Endodermal cell (in vitro differentiated cells): Measurements from ENCODE around the gene ANKRD65. TPM values are rescaled to one million over a fixed set of nuclear protein-coding genes. Genes with fewer than 3 reads are reported as not detected.
"Not testable (repeated sequence)": the region's sequence is repeated elsewhere in the genome, so short reads cannot be mapped to it uniquely, and the experiment has no call there.

Source experiments
- DNase-seq: peaks from one replicate; pipeline ENCODE4 v3.0.0-alpha.2; 2017
- H3K27ac ChIP-seq: 2 replicates; pipeline ENCODE4 v1.5.1; 2013; ENCODE audit warnings: mild to moderate bottlenecking, low read depth, low read length, moderate library complexity
- H3K27me3 ChIP-seq: 2 replicates; pipeline ENCODE4 v1.6.1; 2013; ENCODE audit warnings: mild to moderate bottlenecking, low read length, moderate library complexity; ENCODE audit not compliant: insufficient read depth, control insufficient read depth, poor library complexity, severe bottlenecking
- H3K36me3 ChIP-seq: 2 replicates; pipeline ENCODE4 v1.7.0; 2013; ENCODE audit warnings: mild to moderate bottlenecking, low read length, moderate library complexity; ENCODE audit not compliant: control insufficient read depth, insufficient read depth
- H3K4me1 ChIP-seq: one replicate; pipeline ENCODE4 v1.7.0; 2013; ENCODE audit warnings: low read length; ENCODE audit not compliant: control insufficient read depth, insufficient read depth
- H3K4me3 ChIP-seq: 2 replicates; pipeline ENCODE4 v1.5.1; 2013; ENCODE audit warnings: mild to moderate bottlenecking, low read length, moderate library complexity
- H3K9ac ChIP-seq: 2 replicates; pipeline ENCODE4 v1.6.1; 2013; ENCODE audit warnings: mild to moderate bottlenecking, low read length, moderate library complexity; ENCODE audit not compliant: poor library complexity, severe bottlenecking; ENCODE audit errors: extremely low read depth
- H3K9me3 ChIP-seq: 2 replicates; pipeline ENCODE4 v1.6.1; 2013; ENCODE audit warnings: mild to moderate bottlenecking, low read length, moderate library complexity; ENCODE audit not compliant: control insufficient read depth
- H3K27ac Mint-ChIP-seq: 2 replicates; pipeline ENCODE4 v1.8.0; 2020; ENCODE audit warnings: mixed read lengths
- H3K27me3 Mint-ChIP-seq: 2 replicates; pipeline ENCODE4 v1.8.0; 2021; ENCODE audit warnings: mild to moderate bottlenecking, mixed read lengths; ENCODE audit not compliant: insufficient read depth
- H3K36me3 Mint-ChIP-seq: 2 replicates; pipeline ENCODE4 v1.8.0; 2020; ENCODE audit warnings: low read depth, mixed read lengths
- H3K4me1 Mint-ChIP-seq: 2 replicates; pipeline ENCODE4 v1.8.0; 2020; ENCODE audit warnings: mixed read lengths
- H3K4me3 Mint-ChIP-seq: 2 replicates; pipeline ENCODE4 v1.8.0; 2020; ENCODE audit warnings: mild to moderate bottlenecking, moderate library complexity, mixed read lengths
- H3K9me3 Mint-ChIP-seq: 2 replicates; pipeline ENCODE4 v1.8.0; 2020; ENCODE audit warnings: mild to moderate bottlenecking, mixed read lengths
- CTCF ChIP-seq: fragments of 200-600 bp; sonication (generic); conservative IDR thresholded peaks from 2 replicates; pipeline ENCODE4 v1.5.0; 2021; ENCODE audit warnings: antibody characterized with exemption, mild to moderate bottlenecking
- WGBS, 2 experiments: methylation state at CpG; one replicate each; pipeline versions ENCODE4 v1.1.5 to v1.1.7; 2013; ENCODE audit warnings: missing lambda C conversion rate in 2 of 2, mixed read lengths in 1 of 2; ENCODE audit not compliant: insufficient coverage in 1 of 2, insufficient read length in 1 of 2; 5-methylcytosine and 5-hydroxymethylcytosine counted together
- total RNA-seq, 2 donors: library from RNA; stranded (reverse); fragmentation: NEBNext Ultra II Directional in 1 of 2; extraction: Animal tissue kit (Norgen Biotek cat#: 25700) in 1 of 2; gene quantifications; 2 replicates in 1 of 2; 3 replicates in 1 of 2; pipeline ENCODE4 v1.2.1, GENCODE V29; 2021

ANKRD65 gene
- total RNA-seq, 2 donors from 2014 or later, result 1.6 TPM

DNA sequence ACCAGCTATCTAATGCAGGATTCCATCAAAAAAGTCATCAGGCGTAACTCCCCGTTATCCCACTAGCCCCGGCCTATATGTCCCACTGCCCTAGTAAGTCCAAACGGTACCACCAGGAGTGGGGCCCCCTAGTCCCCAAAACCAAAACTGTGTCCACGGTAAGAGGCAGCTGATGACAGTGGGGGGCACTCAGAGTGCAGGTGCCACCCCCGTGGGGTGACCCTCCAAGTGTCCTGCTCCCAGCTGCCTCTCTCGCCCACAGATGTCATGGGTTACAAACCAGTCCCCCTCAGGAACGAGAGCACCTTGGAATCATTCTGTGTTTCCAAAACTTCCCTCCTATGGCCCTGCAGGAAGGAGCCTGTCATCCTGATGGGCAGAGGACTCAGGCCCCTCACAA, 35.1 kb downstream of the ANKRD65 start:
- H3K9me3 Mint-ChIP-seq, result no peaks in the 10 kb centered on the region
- no peaks in the 10 kb centered on the region for H3K4me1 Mint-ChIP-seq
- no peaks in the 10 kb centered on the region for H3K27me3 Mint-ChIP-seq
- no peak for DNase-seq
- peaks cover 58% of the 10 kb centered on the region for H3K36me3 ChIP-seq
- H3K27ac Mint-ChIP-seq, result no peak overlapping the region
- no peaks in the 10 kb centered on the region for H3K4me1 ChIP-seq
- no peaks in the 10 kb centered on the region for H3K27me3 ChIP-seq
- H3K9ac ChIP-seq, result no peak overlapping the region
- TF ChIP-seq CTCF, result no peak
- no peaks in the 10 kb centered on the region for H3K9me3 ChIP-seq
- WGBS, 2 experiments, result 96% methylated on average over 8 of the region's 8 CpGs
- H3K4me3 ChIP-seq, result no peak overlapping the region
- peaks cover 71% of the 10 kb centered on the region for H3K36me3 Mint-ChIP-seq
- no peak overlapping the region for H3K4me3 Mint-ChIP-seq
- no peak overlapping the region for H3K27ac ChIP-seq

GRCh38 chr1:1385339-1385738, 35.7 kb downstream of the ANKRD65 start:
- H3K4me3 Mint-ChIP-seq, H3K27me3 ChIP-seq, H3K27ac ChIP-seq, H3K9ac ChIP-seq, H3K27me3 Mint-ChIP-seq, H3K9me3 Mint-ChIP-seq, H3K4me3 ChIP-seq, DNase-seq, H3K27ac Mint-ChIP-seq, H3K4me1 Mint-ChIP-seq, H3K9me3 ChIP-seq, H3K4me1 ChIP-seq: not testable (repeated sequence)
- H3K36me3 ChIP-seq, result peaks cover 52% of the 10 kb centered on the region
- peaks cover 65% of the 10 kb centered on the region for H3K36me3 Mint-ChIP-seq
- WGBS, 2 experiments, result 90 to 92% methylated on average over 16 to 29 of the region's 29 CpGs

GRCh38 chr1:1381294-1381693, 39.8 kb downstream of the ANKRD65 start:
- 79 to 93% methylated on average over 5 to 8 of the region's 8 CpGs for WGBS, 2 experiments
- Histone ChIP-seq H3K4me1 (no peaks in the 10 kb centered on the region), H3K9ac (no peak overlapping the region), H3K9me3 (no peaks in the 10 kb centered on the region), H3K27me3 (no peaks in the 10 kb centered on the region), H3K4me3 (no peak overlapping the region), H3K36me3 (peaks cover 17% of the 10 kb centered on the region), H3K27ac (no peak overlapping the region)
- Mint-ChIP-seq H3K9me3 (no peaks in the 10 kb centered on the region), H3K27ac (no peak overlapping the region), H3K27me3 (no peaks in the 10 kb centered on the region), H3K4me1 (no peaks in the 10 kb centered on the region), H3K36me3 (peaks cover 26% of the 10 kb centered on the region), H3K4me3 (no peak overlapping the region)
- DNase-seq, result no peak
- no peak for TF ChIP-seq CTCF

- H3K27ac Mint-ChIP-seq, result no peak overlapping the region
- no peaks in the 10 kb centered on the region for H3K27me3 ChIP-seq
- H3K9me3 Mint-ChIP-seq, result no peaks in the 10 kb centered on the region
- H3K4me3 Mint-ChIP-seq, result no peak overlapping the region
- H3K9me3 ChIP-seq, result no peaks in the 10 kb centered on the region
- H3K9ac ChIP-seq, result no peak overlapping the region
- no peaks in the 10 kb centered on the region for H3K4me1 Mint-ChIP-seq
- no peak for DNase-seq
- H3K36me3 Mint-ChIP-seq, result peaks cover 21% of the 10 kb centered on the region
- no peaks in the 10 kb centered on the region for H3K4me1 ChIP-seq
- no peak for TF ChIP-seq CTCF
- peaks cover 13% of the 10 kb centered on the region for H3K36me3 ChIP-seq
- no peak overlapping the region for H3K27ac ChIP-seq
- H3K27me3 Mint-ChIP-seq, result no peaks in the 10 kb centered on the region
- H3K4me3 ChIP-seq, result no peak overlapping the region
- 96 to 98% methylated on average over 11 to 16 of the region's 16 CpGs for WGBS, 2 experiments
Observed at GRCh38 chr1:1380860-1381259, 40.2 kb downstream of the ANKRD65 start.
